HEK293 (cell line): ENCODE measurements around the gene CACNG4.

Experiments
- CTCF ChIA-PET: fragments of 350-600 bp; formaldehyde crosslinking; extraction: SDS; loops from one replicate; lab custom pipeline; 2021; ENCODE audit warnings: antibody characterized with exemption; lab: Yijun Ruan, JAX
- POLR2A ChIA-PET: fragments of 300-600 bp; formaldehyde crosslinking; extraction: SDS; loops from one replicate; lab custom pipeline; 2020; ENCODE audit warnings: antibody characterized with exemption, inconsistent platforms; lab: Yijun Ruan, JAX
- H3K27ac ChIP-seq: fragments of 200-500 bp; sonication (Bioruptor generic); 2 replicates; pipeline ENCODE4 v1.5.1; 2014; ENCODE audit warnings: low read depth, low read length, control low read depth, inconsistent platforms; ENCODE audit errors: extremely low read depth
- H3K36me3 ChIP-seq, 2 experiments: fragments of 200-500 bp in 1 of 2; sonication (Bioruptor generic) in 1 of 2; 1 replicate in 1 of 2; 2 replicates in 1 of 2; pipeline ENCODE4 v1.5.1; 2014 to 2017; ENCODE audit warnings: inconsistent platforms in 2 of 2, low read length in 2 of 2; ENCODE audit not compliant: control insufficient read depth in 2 of 2, insufficient read depth in 1 of 2
- H3K4me1 ChIP-seq: fragments of 200-500 bp; sonication (Bioruptor generic); 2 replicates; pipeline ENCODE4 v1.5.1; 2014; ENCODE audit warnings: mild to moderate bottlenecking, low read length, inconsistent platforms; ENCODE audit not compliant: control insufficient read depth, insufficient read depth
- H3K4me3 ChIP-seq: 2 replicates; pipeline ENCODE4 v1.5.1; 2011; ENCODE audit warnings: low read depth, mild to moderate bottlenecking, control low read depth, low read length, moderate library complexity
- H3K9me3 ChIP-seq: fragments of 200-500 bp; sonication (Bioruptor generic); 2 replicates; pipeline ENCODE4 v1.5.1; 2014; ENCODE audit warnings: low read depth, low read length, inconsistent platforms; ENCODE audit not compliant: control insufficient read depth, insufficient read depth
- KLF1 ChIP-seq: fragments of 450-650 bp; formaldehyde crosslinking; IDR thresholded peaks from 2 replicates; pipeline ENCODE4 v1.5.1; 2016; ENCODE audit warnings: missing biosample characterization, missing genetic modification characterization
- MEIS1 ChIP-seq: sonication (generic); formaldehyde crosslinking; IDR thresholded peaks from 2 replicates; pipeline ENCODE4 v1.8.1; 2022; ENCODE audit warnings: missing genetic modification reagents, mild to moderate bottlenecking, borderline replicate concordance
- ZBTB21 ChIP-seq: fragments of 450-650 bp; formaldehyde crosslinking; IDR thresholded peaks from 2 replicates; pipeline ENCODE4 v1.5.1; 2017; ENCODE audit warnings: missing biosample characterization, missing genetic modification characterization
- ZIC2 ChIP-seq: fragments of 450-650 bp; formaldehyde crosslinking; IDR thresholded peaks from 2 replicates; pipeline ENCODE4 v1.5.1; 2016; ENCODE audit warnings: missing biosample characterization, missing genetic modification characterization
- ZNF514 ChIP-seq: fragments of 450-650 bp; formaldehyde crosslinking; IDR thresholded peaks from 2 replicates; pipeline ENCODE4 v1.5.1; 2016; ENCODE audit warnings: missing biosample characterization, missing genetic modification characterization
- ZNF585B ChIP-seq: fragments of 450-650 bp; formaldehyde crosslinking; IDR thresholded peaks from 2 replicates; pipeline ENCODE4 v1.5.1; 2016; ENCODE audit warnings: missing biosample characterization, missing genetic modification characterization
- ZNF600 ChIP-seq: fragments of 450-650 bp; formaldehyde crosslinking; IDR thresholded peaks from 2 replicates; pipeline ENCODE4 v1.5.1; 2016; ENCODE audit warnings: missing biosample characterization, missing genetic modification characterization
- TF ChIP-seq, protein P1 (sequence below): fragments of 450-650 bp; formaldehyde crosslinking; IDR thresholded peaks from 2 replicates; pipeline ENCODE4 v1.5.1; 2016; ENCODE audit warnings: missing biosample characterization, missing genetic modification characterization, borderline replicate concordance
- TF ChIP-seq, protein P2 (sequence below): fragments of 450-650 bp; formaldehyde crosslinking; IDR thresholded peaks from 2 replicates; pipeline ENCODE4 v1.5.1; 2016; ENCODE audit warnings: missing biosample characterization, missing genetic modification characterization

CACNG4 gene

DNA sequence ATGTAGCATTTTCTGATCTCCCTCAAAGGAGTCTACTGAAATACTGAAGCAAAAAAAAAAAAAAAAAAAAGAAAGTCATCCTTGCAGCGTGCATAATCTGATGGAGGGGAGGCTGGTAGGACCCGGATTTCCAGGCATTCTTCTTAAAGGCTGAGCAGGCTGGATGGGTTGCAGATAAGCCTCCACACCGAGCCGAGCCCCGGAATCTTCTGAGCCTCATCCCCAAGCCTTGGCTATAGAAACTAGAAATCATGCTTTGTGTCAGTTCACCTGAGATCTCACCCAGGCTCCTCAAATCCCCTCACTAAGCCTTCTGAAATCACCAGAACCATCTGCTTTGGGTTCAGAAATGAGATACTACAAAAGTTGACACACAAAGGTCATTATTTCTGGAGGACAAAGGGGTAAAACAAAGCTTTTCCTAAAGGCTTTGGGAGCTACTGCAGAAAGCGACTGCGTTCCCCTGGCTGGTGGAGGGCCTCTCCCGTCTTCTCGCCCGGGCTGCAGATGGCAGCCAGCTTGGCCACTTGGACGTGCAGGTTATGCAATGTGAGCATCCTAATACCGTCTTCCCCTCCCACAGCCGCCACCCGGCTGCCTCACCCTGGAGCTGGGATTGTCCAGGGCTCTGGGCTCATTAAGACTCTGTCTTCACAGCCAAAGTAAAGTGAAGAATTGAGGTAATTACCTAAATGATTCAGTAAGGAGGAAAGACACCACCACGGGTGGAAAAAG is 4.7 kb upstream of the CACNG4 start:
- no peaks in the 10 kb centered on the region for H3K9me3 ChIP-seq
- TF ChIP-seq KLF1 (tag by site-specific recombination) (peak; percentile 40; the same call in 1 of the 2 replicates), MEIS1 (CRISPR knock-in tag) (no peak), ZNF585B (no peak), ZNF514 (tag by site-specific recombination) (no peak)
- no peak overlapping the region for H3K27ac ChIP-seq
- H3K4me1 ChIP-seq = no peaks in the 10 kb centered on the region
- no peaks in the 10 kb centered on the region for H3K36me3 ChIP-seq
- CTCF ChIA-PET = no interaction called here
- H3K4me3 ChIP-seq = no peak overlapping the region
- POLR2A ChIA-PET = no interaction called here

DNA sequence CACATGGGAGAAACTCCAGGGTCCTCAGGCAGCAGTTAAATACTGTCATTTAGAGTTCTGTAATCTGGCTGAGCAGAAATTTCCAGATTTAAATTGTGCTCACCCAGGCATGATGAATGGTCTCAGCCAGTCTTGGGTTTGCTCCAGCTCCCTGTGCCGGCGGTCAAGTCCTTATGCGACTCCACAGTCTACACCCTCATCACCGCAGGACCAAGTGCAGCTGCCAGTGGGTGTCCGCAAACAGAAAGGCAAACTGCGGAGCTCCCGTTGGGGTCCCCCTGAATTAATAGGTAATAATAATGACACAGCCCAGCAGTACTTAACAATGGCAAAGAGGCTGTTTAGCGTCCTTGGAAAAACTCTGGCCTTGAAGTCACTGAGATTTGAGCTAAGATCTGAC is 3.9 kb upstream of the CACNG4 start:
- Histone ChIP-seq H3K4me3 (no peak overlapping the region), H3K27ac (no peak overlapping the region), H3K4me1 (no peaks in the 10 kb centered on the region), H3K36me3 (no peaks in the 10 kb centered on the region)
- CTCF ChIA-PET = no interaction called here
- TF ChIP-seq ZBTB21 (tag by site-specific recombination) (no peak), ZIC2 (tag by site-specific recombination) (peak; percentile 94)
- TF ChIP-seq, all 188 proteins: peak for 1
- POLR2A ChIA-PET = no interaction called here
- H3K9me3 ChIP-seq = no peaks in the 10 kb centered on the region

DNA sequence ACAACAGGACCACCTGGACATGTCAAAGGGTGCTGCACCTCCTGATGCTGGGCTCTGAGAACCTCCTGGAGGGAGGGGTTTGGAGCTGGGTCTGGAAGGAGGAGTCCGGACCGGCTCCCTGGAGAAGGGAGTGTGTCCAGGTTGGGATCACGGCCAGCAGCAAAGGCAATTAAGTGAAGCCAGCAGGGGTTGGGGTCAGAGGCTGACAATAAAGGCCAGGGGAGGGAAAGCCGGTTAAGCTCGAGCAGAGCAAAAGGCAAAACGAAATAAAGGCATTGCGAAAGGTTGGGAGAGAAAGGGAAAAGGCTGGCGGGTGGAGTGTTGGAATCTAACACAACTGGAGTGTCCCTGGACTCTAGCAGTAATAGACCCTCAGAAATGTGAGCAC is 992 bp upstream of the CACNG4 start:
- no peak overlapping the region for H3K27ac ChIP-seq
- H3K4me1 ChIP-seq = no peaks in the 10 kb centered on the region
- H3K36me3 ChIP-seq = no peaks in the 10 kb centered on the region
- TF ChIP-seq, protein P1, sequence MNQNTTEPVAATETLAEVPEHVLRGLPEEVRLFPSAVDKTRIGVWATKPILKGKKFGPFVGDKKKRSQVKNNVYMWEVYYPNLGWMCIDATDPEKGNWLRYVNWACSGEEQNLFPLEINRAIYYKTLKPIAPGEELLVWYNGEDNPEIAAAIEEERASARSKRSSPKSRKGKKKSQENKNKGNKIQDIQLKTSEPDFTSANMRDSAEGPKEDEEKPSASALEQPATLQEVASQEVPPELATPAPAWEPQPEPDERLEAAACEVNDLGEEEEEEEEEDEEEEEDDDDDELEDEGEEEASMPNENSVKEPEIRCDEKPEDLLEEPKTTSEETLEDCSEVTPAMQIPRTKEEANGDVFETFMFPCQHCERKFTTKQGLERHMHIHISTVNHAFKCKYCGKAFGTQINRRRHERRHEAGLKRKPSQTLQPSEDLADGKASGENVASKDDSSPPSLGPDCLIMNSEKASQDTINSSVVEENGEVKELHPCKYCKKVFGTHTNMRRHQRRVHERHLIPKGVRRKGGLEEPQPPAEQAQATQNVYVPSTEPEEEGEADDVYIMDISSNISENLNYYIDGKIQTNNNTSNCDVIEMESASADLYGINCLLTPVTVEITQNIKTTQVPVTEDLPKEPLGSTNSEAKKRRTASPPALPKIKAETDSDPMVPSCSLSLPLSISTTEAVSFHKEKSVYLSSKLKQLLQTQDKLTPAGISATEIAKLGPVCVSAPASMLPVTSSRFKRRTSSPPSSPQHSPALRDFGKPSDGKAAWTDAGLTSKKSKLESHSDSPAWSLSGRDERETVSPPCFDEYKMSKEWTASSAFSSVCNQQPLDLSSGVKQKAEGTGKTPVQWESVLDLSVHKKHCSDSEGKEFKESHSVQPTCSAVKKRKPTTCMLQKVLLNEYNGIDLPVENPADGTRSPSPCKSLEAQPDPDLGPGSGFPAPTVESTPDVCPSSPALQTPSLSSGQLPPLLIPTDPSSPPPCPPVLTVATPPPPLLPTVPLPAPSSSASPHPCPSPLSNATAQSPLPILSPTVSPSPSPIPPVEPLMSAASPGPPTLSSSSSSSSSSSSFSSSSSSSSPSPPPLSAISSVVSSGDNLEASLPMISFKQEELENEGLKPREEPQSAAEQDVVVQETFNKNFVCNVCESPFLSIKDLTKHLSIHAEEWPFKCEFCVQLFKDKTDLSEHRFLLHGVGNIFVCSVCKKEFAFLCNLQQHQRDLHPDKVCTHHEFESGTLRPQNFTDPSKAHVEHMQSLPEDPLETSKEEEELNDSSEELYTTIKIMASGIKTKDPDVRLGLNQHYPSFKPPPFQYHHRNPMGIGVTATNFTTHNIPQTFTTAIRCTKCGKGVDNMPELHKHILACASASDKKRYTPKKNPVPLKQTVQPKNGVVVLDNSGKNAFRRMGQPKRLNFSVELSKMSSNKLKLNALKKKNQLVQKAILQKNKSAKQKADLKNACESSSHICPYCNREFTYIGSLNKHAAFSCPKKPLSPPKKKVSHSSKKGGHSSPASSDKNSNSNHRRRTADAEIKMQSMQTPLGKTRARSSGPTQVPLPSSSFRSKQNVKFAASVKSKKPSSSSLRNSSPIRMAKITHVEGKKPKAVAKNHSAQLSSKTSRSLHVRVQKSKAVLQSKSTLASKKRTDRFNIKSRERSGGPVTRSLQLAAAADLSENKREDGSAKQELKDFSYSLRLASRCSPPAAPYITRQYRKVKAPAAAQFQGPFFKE = no peak
- TF ChIP-seq ZIC2 (tag by site-specific recombination) (peak; percentile 44), ZNF600 (tag by site-specific recombination) (peak; percentile 59)
- TF ChIP-seq, protein P2, sequence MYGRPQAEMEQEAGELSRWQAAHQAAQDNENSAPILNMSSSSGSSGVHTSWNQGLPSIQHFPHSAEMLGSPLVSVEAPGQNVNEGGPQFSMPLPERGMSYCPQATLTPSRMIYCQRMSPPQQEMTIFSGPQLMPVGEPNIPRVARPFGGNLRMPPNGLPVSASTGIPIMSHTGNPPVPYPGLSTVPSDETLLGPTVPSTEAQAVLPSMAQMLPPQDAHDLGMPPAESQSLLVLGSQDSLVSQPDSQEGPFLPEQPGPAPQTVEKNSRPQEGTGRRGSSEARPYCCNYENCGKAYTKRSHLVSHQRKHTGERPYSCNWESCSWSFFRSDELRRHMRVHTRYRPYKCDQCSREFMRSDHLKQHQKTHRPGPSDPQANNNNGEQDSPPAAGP (tag by site-specific recombination) = peak; percentile 63; the same call in 1 of the 2 replicates
- H3K4me3 ChIP-seq = no peak overlapping the region
- CTCF ChIA-PET = interaction anchor here (0.6 kb wide), 1 partner anchor 38 kb away, joined by 3 read pairs; no protein-coding TSS in a partner anchor
- POLR2A ChIA-PET = no interaction called here
- no peaks in the 10 kb centered on the region for H3K9me3 ChIP-seq
